Measurements from ENCODE around the gene SPSB1.
"Not testable (repeated sequence)": the region's sequence is repeated elsewhere in the genome, so short reads cannot be mapped to it uniquely, and the experiment has no call there.

The SPSB1 gene

DNA sequence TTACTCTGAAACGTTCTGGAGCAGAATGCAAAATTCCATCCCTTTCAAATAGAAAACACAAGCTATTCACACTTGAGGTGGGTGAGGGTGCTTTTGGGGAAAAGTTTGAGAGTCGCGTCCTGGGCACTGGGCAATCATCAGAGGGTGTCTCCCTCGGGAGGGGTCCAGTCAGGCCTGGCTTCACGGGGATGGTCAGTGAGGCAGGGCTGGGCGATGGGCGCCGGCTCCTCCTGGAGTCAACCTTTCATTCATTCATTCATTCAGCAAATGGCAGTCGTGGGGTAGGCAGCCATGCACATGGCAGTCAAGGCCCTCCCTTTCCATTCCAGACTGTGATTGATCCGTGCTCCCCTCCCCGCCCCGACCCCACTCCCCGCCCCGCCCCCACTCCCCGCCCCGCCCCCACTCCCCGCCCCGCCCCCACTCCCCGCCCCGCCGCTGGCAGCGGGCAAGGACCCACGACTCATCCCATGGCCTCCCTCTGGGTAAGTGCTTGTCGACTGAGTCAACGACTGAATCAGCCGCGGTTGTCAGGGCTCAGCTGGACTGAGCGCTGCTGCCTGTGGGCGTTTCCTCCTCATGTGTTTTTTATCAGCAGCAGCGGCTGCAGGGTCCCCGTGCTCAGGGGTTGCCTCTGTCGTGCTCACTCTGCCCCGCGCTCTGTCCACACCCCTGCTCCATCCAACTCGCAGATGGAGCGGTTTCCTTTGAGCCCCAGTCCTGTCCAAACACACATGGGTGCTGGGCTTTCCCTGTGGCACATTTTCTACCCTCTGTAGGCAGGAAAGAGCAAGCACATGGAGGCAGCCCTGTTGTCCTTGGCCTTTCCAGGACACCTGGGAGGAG is 12.5 kb upstream of the SPSB1 start:
- no peak for DNase-seq

- no peak for DNase-seq
These were observed 11.4 kb upstream of the SPSB1 start for GRCh38 chr1:9281071-9281827.

GRCh38 chr1:9281908-9282695 is 10.6 kb upstream of the SPSB1 start:
- no peak for DNase-seq

DNA sequence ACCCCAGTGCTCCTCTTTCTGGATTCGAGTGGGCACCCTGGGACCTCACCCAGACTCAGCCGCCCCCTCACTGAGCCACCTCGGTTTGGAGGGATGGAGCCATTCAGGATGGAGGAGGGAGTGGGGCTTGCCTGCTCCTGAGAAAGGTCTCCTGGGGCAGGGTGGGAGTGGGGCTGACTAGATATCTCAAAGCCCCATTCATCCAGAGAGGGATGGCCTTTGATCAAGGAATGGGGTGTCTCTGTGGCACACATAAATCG is 10.1 kb upstream of the SPSB1 start:
- no peak for DNase-seq

DNA sequence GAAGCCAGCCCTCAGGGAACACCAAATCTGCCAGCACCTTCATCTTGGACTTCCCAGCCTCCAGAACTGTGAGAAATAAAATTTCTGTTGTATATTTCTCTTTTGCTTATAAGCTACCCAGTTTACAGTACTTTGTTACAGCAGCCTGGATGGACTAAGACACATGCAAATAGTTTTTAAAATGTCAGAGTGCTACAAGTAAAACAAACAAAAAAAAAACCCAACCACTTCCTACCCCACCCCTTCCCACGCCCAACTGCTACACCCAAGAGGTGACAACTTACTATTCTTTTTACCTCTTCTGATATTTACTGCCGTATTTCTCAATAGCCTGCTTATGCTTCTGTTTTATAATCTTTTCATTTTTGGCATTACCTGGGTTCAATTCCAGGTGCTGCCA is 8.6 kb upstream of the SPSB1 start:
- no peak for DNase-seq

DNA sequence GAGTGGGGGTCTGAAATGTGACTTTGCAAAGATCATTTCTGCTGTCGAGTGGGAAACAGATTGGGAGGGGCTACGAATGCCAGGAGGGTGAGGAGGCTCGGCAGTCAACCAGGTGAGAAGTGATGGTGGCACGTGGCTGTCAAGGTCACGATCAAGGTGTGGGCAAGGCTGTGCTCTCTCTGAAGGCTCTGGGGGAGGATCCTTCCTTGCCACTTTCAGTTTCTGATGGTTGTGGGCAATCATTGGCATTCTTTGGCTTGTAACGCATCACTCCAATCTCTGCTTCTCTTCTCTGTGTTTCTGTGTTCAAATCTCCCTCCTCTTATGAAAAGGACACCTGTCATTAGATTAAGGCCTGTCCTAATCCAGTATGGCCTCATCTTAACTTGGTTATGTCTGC is 6.1 kb upstream of the SPSB1 start:
- DNase-seq = no peak

DNA sequence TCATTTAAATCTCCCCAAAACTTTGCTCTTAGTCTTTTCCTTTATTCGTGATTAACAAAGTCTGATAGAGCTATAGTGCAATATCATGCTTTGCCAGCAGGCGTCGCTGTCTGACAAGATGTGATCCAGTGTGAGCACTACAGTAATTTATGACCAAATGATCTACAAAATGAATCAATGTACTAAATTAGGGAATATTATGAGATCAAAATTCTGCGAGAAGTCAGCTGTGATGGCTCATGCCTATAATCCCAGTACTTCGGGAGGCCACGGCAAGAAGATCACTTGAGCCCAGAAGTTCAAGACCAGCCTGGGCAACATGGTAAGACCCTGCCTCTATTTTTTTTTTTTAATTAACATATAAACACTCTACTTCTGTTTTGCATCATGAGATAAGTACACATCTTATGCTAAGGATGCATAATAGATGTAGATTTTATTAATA is 3.6 kb upstream of the SPSB1 start:
- peak; percentile 57 for DNase-seq

- no peak for DNase-seq
These were observed 2.8 kb upstream of the SPSB1 start for GRCh38 chr1:9289711-9290485.

GRCh38 chr1:9291914-9292360 is 757 bp upstream of the SPSB1 start:
- DNase-seq = no peak

DNA sequence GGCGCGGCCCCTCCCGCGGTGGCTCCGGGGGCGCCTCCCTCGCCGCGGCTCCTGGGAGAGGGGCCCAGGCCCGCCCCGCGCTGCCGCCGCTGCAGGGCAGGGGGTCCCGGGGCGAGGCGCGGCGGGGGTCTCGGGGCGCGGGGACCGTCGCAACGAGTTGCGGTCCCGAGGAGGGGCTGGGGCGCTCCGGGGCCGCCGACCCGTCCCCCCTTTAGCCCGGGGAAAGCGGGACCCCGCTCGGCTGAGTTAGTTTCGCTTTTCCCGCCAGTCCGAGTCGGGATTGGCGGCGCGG is 493 bp downstream of the SPSB1 start:
- no peak for DNase-seq

DNA sequence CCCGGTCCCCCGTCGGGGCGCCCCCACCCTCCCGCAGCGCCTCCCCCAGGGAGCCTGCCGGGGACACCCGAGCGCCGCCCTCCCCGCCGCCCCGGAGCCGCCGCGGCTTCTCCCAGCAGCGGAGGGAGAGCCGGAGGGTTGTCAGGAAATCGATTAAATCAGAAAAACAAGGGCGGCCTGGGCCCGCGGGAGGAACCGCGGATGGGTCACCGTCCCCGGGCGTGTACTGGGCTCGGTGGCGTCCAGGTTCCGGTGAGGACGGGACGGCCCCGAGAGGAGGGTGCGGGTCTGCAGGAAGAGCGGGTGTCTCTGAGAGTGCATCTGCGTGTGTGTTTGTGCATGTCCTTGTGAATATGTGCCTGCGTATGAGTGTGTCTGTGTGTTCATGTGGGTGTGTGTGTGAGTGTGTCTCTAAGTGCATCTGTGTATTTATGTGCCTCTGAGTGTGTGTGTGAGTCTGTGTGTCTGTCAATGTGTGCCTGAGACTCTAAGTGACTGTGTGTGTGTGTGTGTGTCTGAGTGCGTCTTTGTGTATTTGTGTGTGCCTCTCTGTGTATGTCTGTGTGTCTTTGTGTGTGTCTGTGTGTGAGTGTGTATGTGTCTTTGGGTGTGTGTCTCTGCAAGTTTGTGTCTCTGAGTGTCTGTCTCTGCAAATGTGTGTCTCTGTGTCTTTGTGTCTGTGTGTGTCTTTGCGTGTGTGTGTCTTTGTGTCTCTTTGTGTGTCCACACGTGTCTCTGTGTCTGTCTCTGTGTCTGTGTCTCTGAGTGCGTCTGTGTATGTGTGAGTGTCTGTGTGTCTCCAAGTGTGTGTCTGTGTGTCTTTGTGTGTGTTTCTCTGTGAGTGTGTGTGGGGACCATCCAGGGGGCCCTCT is 1.1 kb downstream of the SPSB1 start:
- peak; percentile 30 for DNase-seq

DNA sequence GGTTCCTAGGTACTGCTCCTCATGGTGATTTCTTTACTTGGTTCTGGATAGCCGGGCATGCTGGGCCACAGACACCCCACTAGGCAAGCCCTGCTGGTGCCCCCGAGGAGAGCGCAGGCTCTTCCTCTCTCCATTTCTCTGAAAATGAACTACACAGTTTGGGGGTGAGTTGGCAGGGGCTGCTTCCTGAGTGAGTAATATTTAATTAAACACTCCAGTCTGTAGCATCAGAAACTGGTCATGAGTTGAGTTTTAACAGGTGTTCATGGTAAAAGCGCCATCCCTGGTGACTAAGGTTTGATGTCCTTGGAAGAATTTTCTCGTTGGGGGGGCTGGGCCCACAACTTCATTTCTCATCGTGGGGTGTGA is 1.7 kb downstream of the SPSB1 start:
- no peak for DNase-seq

DNA sequence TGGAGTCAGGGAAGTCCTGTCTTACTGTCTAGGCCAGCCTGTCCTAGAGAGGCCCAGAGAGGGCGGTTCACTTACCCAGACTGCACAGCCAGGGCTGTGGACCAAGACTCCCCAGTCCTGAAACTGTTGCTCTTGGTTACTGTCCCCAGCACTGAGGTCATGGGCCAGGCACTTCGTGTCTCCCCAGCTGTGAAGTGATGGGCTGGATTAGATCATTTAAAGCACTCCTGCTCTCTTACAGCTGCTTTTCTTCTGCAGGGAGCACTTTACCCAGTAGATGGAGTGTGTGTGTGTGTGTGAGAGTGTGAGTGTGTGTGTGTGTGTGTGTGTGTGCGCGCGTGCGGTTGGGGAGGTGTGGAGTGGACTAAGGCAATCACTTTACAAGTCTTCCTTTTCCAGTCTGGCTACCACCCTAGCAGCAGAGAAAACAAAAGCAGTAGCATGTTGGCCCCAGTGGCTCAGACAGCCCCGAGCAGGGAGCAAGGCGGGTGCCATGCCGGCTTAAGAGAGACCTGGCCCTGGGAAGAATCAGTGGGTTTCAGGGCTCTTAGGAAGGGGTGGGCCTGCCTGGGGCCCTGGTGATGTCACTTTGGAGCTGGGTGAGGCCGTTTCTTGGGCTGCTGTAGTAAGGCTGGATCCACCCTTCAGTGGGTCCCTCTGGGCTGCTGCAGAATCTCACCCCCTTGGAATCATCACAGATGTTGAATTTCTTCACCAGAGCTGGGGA is 2.4 kb downstream of the SPSB1 start:
- no peak for DNase-seq

- DNase-seq = no peak
These were observed 3.2 kb downstream of the SPSB1 start for GRCh38 chr1:9295884-9296283.

DNA sequence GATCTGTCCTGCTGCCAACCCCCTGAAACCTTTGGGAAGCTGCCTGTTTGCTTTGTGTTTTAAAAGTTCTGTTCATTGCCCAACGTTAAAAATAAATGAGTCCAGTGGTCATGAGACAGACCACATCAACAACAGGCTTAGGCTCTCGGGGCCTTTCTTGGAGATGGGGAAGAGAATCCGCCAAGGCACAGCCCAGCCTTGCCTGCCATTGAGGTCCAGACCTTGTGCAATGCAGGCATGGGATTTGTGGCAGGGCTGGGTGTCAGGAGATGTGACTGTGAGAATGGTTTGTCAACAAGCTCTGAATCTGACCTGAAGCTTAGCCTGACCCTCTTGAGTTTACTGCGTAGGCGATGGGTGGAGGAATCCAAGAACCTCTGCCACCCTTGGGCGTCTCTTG is 4.2 kb downstream of the SPSB1 start:
- DNase-seq = no peak

DNA sequence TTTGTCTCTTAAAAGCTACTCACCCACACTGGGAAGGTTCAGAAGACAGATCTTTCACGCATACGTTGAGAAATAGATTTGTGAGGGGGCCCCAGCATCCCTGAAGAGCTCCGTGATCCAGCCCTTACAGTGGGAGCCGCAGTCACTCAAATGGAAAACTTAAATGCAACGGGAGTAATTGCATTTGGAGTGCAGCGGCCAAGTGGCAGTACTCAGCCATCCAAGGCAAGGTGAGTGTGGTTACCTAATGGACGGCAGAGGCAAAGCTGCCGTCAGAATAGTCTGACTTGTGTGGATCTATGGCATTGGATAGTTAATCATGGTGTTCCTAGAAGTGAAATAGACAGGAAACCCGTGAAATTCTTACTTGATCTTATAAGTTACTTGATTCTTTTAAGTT is 5.1 kb downstream of the SPSB1 start:
- no peak for DNase-seq

DNA sequence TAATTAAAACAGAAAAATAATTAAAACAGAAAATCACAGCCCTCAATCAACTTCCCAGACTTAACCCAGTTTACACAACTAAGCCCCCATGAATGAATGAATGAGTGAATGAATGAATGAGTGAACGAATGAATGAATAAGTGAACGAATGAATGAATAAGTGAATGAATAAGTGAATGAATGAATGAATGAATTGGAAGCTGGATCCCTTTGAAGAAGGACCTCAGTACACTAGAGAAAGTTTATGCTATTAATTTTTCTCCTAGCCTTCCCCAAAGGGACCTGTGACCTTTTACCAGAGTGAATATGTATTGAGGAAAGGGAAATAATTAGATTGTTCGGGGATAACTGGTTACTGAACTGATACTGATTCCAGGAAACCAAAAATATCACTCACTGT is 5.6 kb downstream of the SPSB1 start:
- DNase-seq = no peak

- not testable (repeated sequence) for DNase-seq
These were observed 7.2 kb downstream of the SPSB1 start for GRCh38 chr1:9299571-9300541.

DNA sequence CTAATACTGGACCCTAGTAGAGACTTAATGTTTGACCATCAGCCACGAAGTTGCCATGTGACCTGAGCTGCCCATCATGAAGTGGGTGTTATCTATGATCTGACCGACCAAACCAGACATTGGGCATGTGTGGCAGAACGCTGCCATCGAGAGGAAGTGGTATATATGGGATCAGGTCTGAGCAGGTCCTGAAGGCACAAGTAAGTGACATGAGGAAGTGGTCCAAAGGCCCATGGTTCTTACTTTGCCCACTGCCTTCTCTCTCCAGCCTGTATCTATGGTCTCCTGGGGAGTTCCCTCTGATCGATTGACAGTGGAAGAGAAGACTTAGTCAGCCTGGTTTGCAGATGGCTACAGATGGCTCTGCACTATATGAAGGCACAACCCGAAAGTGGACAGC is 7.9 kb downstream of the SPSB1 start:
- DNase-seq = no peak
